ENCODE results near the gene STARD3. TPM values are rescaled to one million over a fixed set of nuclear protein-coding genes. Genes with fewer than 3 reads are reported as not detected.

Gene STARD3
- total and polyA plus RNA-seq, 2 of the 13 experiments (the other 11 are each of a cell fraction or from before 2014, with no cell fraction given): 34.6 to 100 TPM

GRCh38 chr17:39591958-39592954 lies 44.7 kb upstream of the STARD3 start (continued):
- TF ChIP-seq, protein P1, sequence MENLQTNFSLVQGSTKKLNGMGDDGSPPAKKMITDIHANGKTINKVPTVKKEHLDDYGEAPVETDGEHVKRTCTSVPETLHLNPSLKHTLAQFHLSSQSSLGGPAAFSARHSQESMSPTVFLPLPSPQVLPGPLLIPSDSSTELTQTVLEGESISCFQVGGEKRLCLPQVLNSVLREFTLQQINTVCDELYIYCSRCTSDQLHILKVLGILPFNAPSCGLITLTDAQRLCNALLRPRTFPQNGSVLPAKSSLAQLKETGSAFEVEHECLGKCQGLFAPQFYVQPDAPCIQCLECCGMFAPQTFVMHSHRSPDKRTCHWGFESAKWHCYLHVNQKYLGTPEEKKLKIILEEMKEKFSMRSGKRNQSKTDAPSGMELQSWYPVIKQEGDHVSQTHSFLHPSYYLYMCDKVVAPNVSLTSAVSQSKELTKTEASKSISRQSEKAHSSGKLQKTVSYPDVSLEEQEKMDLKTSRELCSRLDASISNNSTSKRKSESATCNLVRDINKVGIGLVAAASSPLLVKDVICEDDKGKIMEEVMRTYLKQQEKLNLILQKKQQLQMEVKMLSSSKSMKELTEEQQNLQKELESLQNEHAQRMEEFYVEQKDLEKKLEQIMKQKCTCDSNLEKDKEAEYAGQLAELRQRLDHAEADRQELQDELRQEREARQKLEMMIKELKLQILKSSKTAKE (CRISPR knock-in tag; IDR thresholded peaks at IDR 0.05; ENCODE audit: borderline replicate concordance): 0 out of 2 replicates have a peak, but pooled peaks have one; percentile 29
- TF ChIP-seq GPN1 (CRISPR knock-in tag; IDR thresholded peaks at IDR 0.05; ENCODE audit: borderline replicate concordance) (no peak), TFDP2 (CRISPR knock-in tag; IDR thresholded peaks at IDR 0.05) (no peak), POGK (CRISPR knock-in tag; conservative IDR thresholded peaks at IDR 0.05) (peak; percentile 72; the same call in 1 of the 2 replicates), PHF8 (CRISPR knock-in tag; IDR thresholded peaks at IDR 0.05) (no peak), KAT8 (CRISPR knock-in tag; IDR thresholded peaks at IDR 0.05) (0 out of 2 replicates have a peak, but pooled peaks have one; percentile 39), ZNF780A (CRISPR knock-in tag; IDR thresholded peaks at IDR 0.05) (peak; percentile 80; the same call in 1 of the 2 replicates), ZBTB42 (CRISPR knock-in tag; IDR thresholded peaks at IDR 0.05) (no peak), FOXA3 (CRISPR knock-in tag; IDR thresholded peaks at IDR 0.05) (peak; percentile 39; the same call in 1 of the 2 replicates), HMG20B (CRISPR knock-in tag; conservative IDR thresholded peaks at IDR 0.05) (0 out of 2 replicates have a peak, but pooled peaks have one; percentile 39), ZNF790 (CRISPR knock-in tag; IDR thresholded peaks at IDR 0.05; ENCODE audit: borderline replicate concordance) (no peak), ZNF484 (CRISPR knock-in tag; IDR thresholded peaks at IDR 0.05; ENCODE audit: borderline replicate concordance, low read depth) (no peak), ARNT (IDR thresholded peaks at IDR 0.05) (no peak), BHLHE40 (IDR thresholded peaks at IDR 0.05; ENCODE audit: low read length) (no peak), ZNF891 (CRISPR knock-in tag; IDR thresholded peaks at IDR 0.05) (no peak), POLR2AphosphoS2 (IDR thresholded peaks at IDR 0.05; ENCODE audit: low read depth, low read length) (no peak), TBL1XR1 (IDR thresholded peaks at IDR 0.05; ENCODE audit: borderline replicate concordance, low read length, partially characterized antibody) (no peak), ZNF326 (CRISPR knock-in tag; IDR thresholded peaks at IDR 0.05; ENCODE audit: borderline replicate concordance) (no peak), SOX13 (IDR thresholded peaks at IDR 0.05) (no peak), SOX13 (CRISPR knock-in tag; conservative IDR thresholded peaks at IDR 0.05 in 1 of 2, IDR thresholded peaks at IDR 0.05 in 1 of 2) (no peak; a peak in 1 of 4 replicates), TGIF2 (CRISPR knock-in tag; IDR thresholded peaks at IDR 0.05) (peak; percentile 74; the same call in 1 of the 2 replicates), EEA1 (CRISPR knock-in tag; IDR thresholded peaks at IDR 0.05; ENCODE audit: borderline replicate concordance) (0 out of 2 replicates have a peak, but pooled peaks have one; percentile 24)
- TF ChIP-seq, protein P2, sequence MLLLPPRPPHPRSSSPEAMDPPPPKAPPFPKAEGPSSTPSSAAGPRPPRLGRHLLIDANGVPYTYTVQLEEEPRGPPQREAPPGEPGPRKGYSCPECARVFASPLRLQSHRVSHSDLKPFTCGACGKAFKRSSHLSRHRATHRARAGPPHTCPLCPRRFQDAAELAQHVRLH (CRISPR knock-in tag; IDR thresholded peaks at IDR 0.05; ENCODE audit: borderline replicate concordance, low read depth): 0 out of 2 replicates have a peak, but pooled peaks have one; percentile 48

All from HepG2 (cell line).